ENCODE measurements around the gene VAV1. TPM values are rescaled to one million over a fixed set of nuclear protein-coding genes. Genes with fewer than 3 reads are reported as not detected.
"Not testable (repeated sequence)": the region's sequence is repeated elsewhere in the genome, so short reads cannot be mapped to it uniquely, and the experiment has no call there.

VAV1 gene
- polyA plus RNA-seq, 1 donor from 2014 or later = not detected

DNA sequence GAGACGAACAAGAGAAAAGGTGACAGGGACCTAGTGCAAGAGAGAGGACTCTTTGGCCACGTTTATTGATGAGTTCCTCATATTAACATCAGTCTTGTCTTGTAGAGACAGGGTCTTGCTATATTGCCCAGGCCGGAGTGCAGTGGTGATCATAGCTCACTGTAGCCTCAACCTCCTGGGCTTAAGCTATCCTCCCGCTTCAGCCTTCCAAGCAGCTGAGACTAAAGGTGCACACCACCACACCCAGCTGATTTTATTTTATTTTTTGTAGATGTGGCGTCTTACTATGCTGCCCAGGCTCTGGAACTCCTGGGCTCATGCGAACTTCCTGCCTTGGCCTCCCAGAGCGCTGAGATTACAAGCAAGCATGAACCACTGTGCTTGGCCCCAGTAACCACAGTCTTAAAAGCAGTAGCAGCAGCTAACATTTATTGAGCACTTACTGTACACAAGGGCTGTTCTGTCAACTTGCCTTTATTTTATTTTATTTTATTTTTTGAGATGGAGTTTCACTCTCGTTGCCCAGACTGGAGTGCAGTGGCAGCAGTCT is 4.2 kb upstream of the VAV1 start:
- H3K79me2 ChIP-seq (replicated peaks; ENCODE audit: insufficient read depth, low read length) = no peaks in the 10 kb centered on the region
- H3K4me2 ChIP-seq (ENCODE audit: low read length) = no peak overlapping the region
- TF ChIP-seq SMC3 (conservative IDR thresholded peaks at IDR 0.05; ENCODE audit: poor library complexity) (no peak), TAF1 (IDR thresholded peaks at IDR 0.05; ENCODE audit: low read depth) (no peak), EP300 (conservative IDR thresholded peaks at IDR 0.05; ENCODE audit: poor library complexity, severe bottlenecking) (no peak), CTCF (IDR thresholded peaks at IDR 0.05; ENCODE audit: poor library complexity, severe bottlenecking) (no peak), RAD21 (conservative IDR thresholded peaks at IDR 0.05) (no peak), REST (IDR thresholded peaks at IDR 0.05; ENCODE audit: borderline replicate concordance) (no peak), POLR2AphosphoS5 (IDR thresholded peaks at IDR 0.05) (no peak), EZH2 (IDR thresholded peaks at IDR 0.05; ENCODE audit: borderline replicate concordance, insufficient read depth, low read length, poor library complexity, severe bottlenecking) (no peak), MXI1 (conservative IDR thresholded peaks at IDR 0.05; ENCODE audit: poor library complexity, severe bottlenecking) (no peak)
- no peaks in the 10 kb centered on the region for H4K20me1 ChIP-seq (ENCODE audit: insufficient read depth)
- H3K9me2 ChIP-seq (ENCODE audit: insufficient read depth, low read length) = no peaks in the 10 kb centered on the region
- no peaks in the 10 kb centered on the region for H3K36me3 ChIP-seq (ENCODE audit: insufficient read depth, low read length)
- H2AFZ ChIP-seq (ENCODE audit: low read depth, low read length) = no peak overlapping the region
- no peak overlapping the region for H3K9ac ChIP-seq (ENCODE audit: low read length)
- no peak overlapping the region for H3K27ac ChIP-seq (ENCODE audit: low read length)
- no peaks in the 10 kb centered on the region for H3F3A ChIP-seq (ENCODE audit: insufficient read depth, low read length, poor library complexity, severe bottlenecking)
- no peaks in the 10 kb centered on the region for H3K9me3 ChIP-seq (ENCODE audit: low read length)
- peaks cover 32% of the 10 kb centered on the region for H3K27me3 ChIP-seq (ENCODE audit: insufficient read depth, low read depth, low read length)
- H3K4me3 ChIP-seq (ENCODE audit: low read length) = no peak overlapping the region

GRCh38 chr19:6769006-6769619 is 3.4 kb upstream of the VAV1 start:
- H3K4me2 ChIP-seq (ENCODE audit: low read length) = no peak overlapping the region
- TF ChIP-seq POLR2AphosphoS5 (IDR thresholded peaks at IDR 0.05) = no peak
- TF ChIP-seq RAD21 (conservative IDR thresholded peaks at IDR 0.05) = no peak
- TF ChIP-seq SMC3 (conservative IDR thresholded peaks at IDR 0.05; ENCODE audit: poor library complexity) = no peak
- no peak for TF ChIP-seq EP300 (conservative IDR thresholded peaks at IDR 0.05; ENCODE audit: poor library complexity, severe bottlenecking)
- no peak for TF ChIP-seq TAF1 (IDR thresholded peaks at IDR 0.05; ENCODE audit: low read depth)
- no peak for TF ChIP-seq EZH2 (IDR thresholded peaks at IDR 0.05; ENCODE audit: borderline replicate concordance, insufficient read depth, low read length, poor library complexity, severe bottlenecking)
- no peak for TF ChIP-seq MXI1 (conservative IDR thresholded peaks at IDR 0.05; ENCODE audit: poor library complexity, severe bottlenecking)
- TF ChIP-seq CTCF (IDR thresholded peaks at IDR 0.05; ENCODE audit: poor library complexity, severe bottlenecking) = no peak
- TF ChIP-seq REST (IDR thresholded peaks at IDR 0.05; ENCODE audit: borderline replicate concordance) = no peak
- H3K79me2 ChIP-seq (replicated peaks; ENCODE audit: insufficient read depth, low read length) = no peaks in the 10 kb centered on the region
- H2AFZ ChIP-seq (ENCODE audit: low read depth, low read length) = no peak overlapping the region
- peaks cover 32% of the 10 kb centered on the region for H3K27me3 ChIP-seq (ENCODE audit: insufficient read depth, low read depth, low read length)
- H3K4me3 ChIP-seq (ENCODE audit: low read length) = no peak overlapping the region
- H3K27ac ChIP-seq (ENCODE audit: low read length) = no peak overlapping the region
- H3K9me3 ChIP-seq (ENCODE audit: low read length) = no peaks in the 10 kb centered on the region
- H3K9ac ChIP-seq (ENCODE audit: low read length) = no peak overlapping the region
- no peaks in the 10 kb centered on the region for H3K36me3 ChIP-seq (ENCODE audit: insufficient read depth, low read length)
- no peaks in the 10 kb centered on the region for H4K20me1 ChIP-seq (ENCODE audit: insufficient read depth)
- H3K9me2 ChIP-seq (ENCODE audit: insufficient read depth, low read length) = no peaks in the 10 kb centered on the region
- no peaks in the 10 kb centered on the region for H3F3A ChIP-seq (ENCODE audit: insufficient read depth, low read length, poor library complexity, severe bottlenecking)

DNA sequence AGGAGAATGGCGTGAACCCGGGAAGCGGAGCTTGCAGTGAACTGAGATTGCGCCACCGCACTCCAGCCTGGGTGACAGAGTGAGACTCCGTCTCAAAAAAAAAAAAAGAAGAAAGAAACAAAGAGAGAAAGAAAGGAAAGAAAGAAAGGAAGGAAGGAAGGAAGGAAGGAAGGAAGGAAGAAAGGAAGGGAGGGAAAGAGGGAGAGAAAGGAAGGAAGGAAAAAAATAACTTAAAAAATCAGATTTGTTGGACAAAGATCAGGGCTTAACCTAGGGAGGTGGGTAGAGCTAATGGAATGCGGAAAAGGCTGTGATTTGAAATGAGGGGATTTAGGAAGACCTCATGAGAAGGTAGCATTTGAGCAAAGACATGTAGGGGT is 870 bp upstream of the VAV1 start:
- not testable (repeated sequence) for H3K79me2 ChIP-seq (replicated peaks; ENCODE audit: insufficient read depth, low read length); H3K9ac ChIP-seq (ENCODE audit: low read length); H3K36me3 ChIP-seq (ENCODE audit: insufficient read depth, low read length); H3F3A ChIP-seq (ENCODE audit: insufficient read depth, low read length, poor library complexity, severe bottlenecking); H3K9me3 ChIP-seq (ENCODE audit: low read length); H3K4me3 ChIP-seq (ENCODE audit: low read length); H2AFZ ChIP-seq (ENCODE audit: low read depth, low read length); H3K27ac ChIP-seq (ENCODE audit: low read length); H3K4me2 ChIP-seq (ENCODE audit: low read length); H4K20me1 ChIP-seq (ENCODE audit: insufficient read depth); H3K9me2 ChIP-seq (ENCODE audit: insufficient read depth, low read length)
- H3K27me3 ChIP-seq (ENCODE audit: insufficient read depth, low read depth, low read length) = peaks cover 19% of the 10 kb centered on the region
